Astrocyte (in vitro differentiated cells and primary cell): Measurements from ENCODE around the gene SBF2. TPM values are rescaled to one million over a fixed set of nuclear protein-coding genes. Genes with fewer than 3 reads are reported as not detected.

Experiments used
- DNase-seq: peaks from one replicate; pipeline ENCODE4 v3.0.0-alpha.2; 2010; ENCODE audit warnings: low read depth
- FAIRE-seq: peaks from 2 replicates; lab custom pipeline; 2011; peaks lifted over from hg19 to GRCh38; lab: Jason Lieb, UNC
- H2AFZ ChIP-seq: 2 replicates; pipeline ENCODE4 v1.6.0; 2012; ENCODE audit warnings: low read depth, low read length, inconsistent platforms
- H3K27ac ChIP-seq: 2 replicates; pipeline ENCODE4 v1.5.1; 2011; ENCODE audit warnings: low read depth, low read length, inconsistent platforms
- H3K27me3 ChIP-seq: 2 replicates; pipeline ENCODE4 v1.6.0; 2011; ENCODE audit warnings: low read length, inconsistent platforms; ENCODE audit not compliant: insufficient read depth
- H3K36me3 ChIP-seq: 2 replicates; pipeline ENCODE4 v1.5.1; 2011; ENCODE audit warnings: low read length, inconsistent platforms; ENCODE audit not compliant: insufficient read depth
- H3K4me1 ChIP-seq: 2 replicates; pipeline ENCODE4 v1.5.1; 2011; ENCODE audit warnings: low read length, inconsistent platforms; ENCODE audit not compliant: insufficient read depth
- H3K4me2 ChIP-seq: 2 replicates; pipeline ENCODE4 v1.6.0; 2012; ENCODE audit warnings: low read length, inconsistent platforms
- H3K4me3 ChIP-seq: 2 replicates; pipeline ENCODE4 v1.5.1; 2011; ENCODE audit warnings: low read depth, mild to moderate bottlenecking, low read length, inconsistent platforms; ENCODE audit not compliant: insufficient read depth
- H3K79me2 ChIP-seq: 2 replicates; pipeline ENCODE4 v1.6.0; 2012; ENCODE audit warnings: mild to moderate bottlenecking, low read length, inconsistent platforms; ENCODE audit not compliant: insufficient read depth
- H3K9ac ChIP-seq: 2 replicates; pipeline ENCODE4 v1.6.0; 2012; ENCODE audit warnings: mild to moderate bottlenecking, low read length, inconsistent platforms
- H3K9me3 ChIP-seq: 2 replicates; pipeline ENCODE4 v1.5.1; 2012; ENCODE audit warnings: low read depth, mild to moderate bottlenecking, low read length, inconsistent platforms; ENCODE audit not compliant: insufficient read depth
- H4K20me1 ChIP-seq: 2 replicates; pipeline ENCODE4 v1.6.0; 2012; ENCODE audit warnings: low read length, inconsistent platforms; ENCODE audit not compliant: insufficient read depth
- H3K27ac Mint-ChIP-seq: one replicate; pipeline ENCODE4 v1.8.0; 2021; ENCODE audit warnings: mild to moderate bottlenecking, mixed read lengths; ENCODE audit not compliant: unreplicated experiment
- H3K27me3 Mint-ChIP-seq: one replicate; pipeline ENCODE4 v1.8.0; 2021; ENCODE audit warnings: low read depth, mixed read lengths; ENCODE audit not compliant: unreplicated experiment
- H3K36me3 Mint-ChIP-seq: one replicate; pipeline ENCODE4 v1.8.0; 2021; ENCODE audit warnings: low read depth, mixed read lengths; ENCODE audit not compliant: unreplicated experiment
- H3K4me1 Mint-ChIP-seq: one replicate; pipeline ENCODE4 v1.8.0; 2021; ENCODE audit warnings: low read depth, mixed read lengths; ENCODE audit not compliant: unreplicated experiment
- H3K4me3 Mint-ChIP-seq: one replicate; pipeline ENCODE4 v1.8.0; 2021; ENCODE audit warnings: mild to moderate bottlenecking, moderate library complexity, mixed read lengths; ENCODE audit not compliant: unreplicated experiment
- H3K9me3 Mint-ChIP-seq: one replicate; pipeline ENCODE4 v1.8.0; 2021; ENCODE audit warnings: mild to moderate bottlenecking, mixed read lengths; ENCODE audit not compliant: unreplicated experiment
- CTCF ChIP-seq: IDR thresholded peaks from 2 replicates; pipeline ENCODE4 v1.5.1; 2011; ENCODE audit warnings: low read depth, mild to moderate bottlenecking, inconsistent platforms, low read length, moderate library complexity; ENCODE audit not compliant: insufficient read depth
- EZH2 ChIP-seq: IDR thresholded peaks from 2 replicates; pipeline ENCODE4 v1.6.1; 2012; ENCODE audit warnings: mild to moderate bottlenecking, low read length, inconsistent platforms; ENCODE audit not compliant: insufficient read depth
- total RNA-seq: library from RNA; stranded (reverse); gene quantifications from 2 replicates; pipeline ENCODE4 v1.2.1, GENCODE V29; 2021

The SBF2 gene
- total RNA-seq, 1 donor from 2014 or later, result 50.0 TPM

GRCh38 chr11:10291801-10292638 is 2.0 kb downstream of the SBF2 start:
- Mint-ChIP-seq H3K36me3 (peaks cover 2% of the 10 kb centered on the region), H3K9me3 (no peaks in the 10 kb centered on the region), H3K4me1 (peaks cover 29% of the 10 kb centered on the region), H3K27me3 (no peaks in the 10 kb centered on the region), H3K4me3 (peak overlapping the region; percentile 73), H3K27ac (no peak overlapping the region)
- TF ChIP-seq CTCF (no peak), EZH2 (no peak)
- Histone ChIP-seq H3K27me3 (peaks cover 5% of the 10 kb centered on the region), H3K4me1 (peaks cover 15% of the 10 kb centered on the region), H3K9ac (no peak overlapping the region), H3K36me3 (no peaks in the 10 kb centered on the region), H3K4me3 (no peak overlapping the region), H3K79me2 (peaks cover 56% of the 10 kb centered on the region), H2AFZ (no peak overlapping the region), H3K27ac (no peak overlapping the region), H4K20me1 (peaks cover 29% of the 10 kb centered on the region), H3K9me3 (no peaks in the 10 kb centered on the region), H3K4me2 (no peak overlapping the region)
- DNase-seq, result no peak
- no peak for FAIRE-seq

- H3K4me1 Mint-ChIP-seq, result peaks cover 19% of the 10 kb centered on the region
- Histone ChIP-seq H3K79me2 (peaks cover 76% of the 10 kb centered on the region), H3K27ac (no peak overlapping the region), H3K36me3 (no peaks in the 10 kb centered on the region), H4K20me1 (peaks cover 44% of the 10 kb centered on the region), H3K9ac (no peak overlapping the region), H3K27me3 (no peaks in the 10 kb centered on the region), H3K4me1 (peaks cover 13% of the 10 kb centered on the region), H2AFZ (no peak overlapping the region), H3K4me2 (no peak overlapping the region), H3K4me3 (no peak overlapping the region), H3K9me3 (no peaks in the 10 kb centered on the region)
- H3K36me3 Mint-ChIP-seq, result peaks cover 5% of the 10 kb centered on the region
- no peak for FAIRE-seq
- H3K9me3 Mint-ChIP-seq, result no peaks in the 10 kb centered on the region
- H3K27ac Mint-ChIP-seq, result no peak overlapping the region
- H3K4me3 Mint-ChIP-seq, result no peak overlapping the region
- TF ChIP-seq CTCF, result no peak
- no peak for TF ChIP-seq EZH2
- no peak for DNase-seq
- no peaks in the 10 kb centered on the region for H3K27me3 Mint-ChIP-seq
Measured at GRCh38 chr11:10289765-10290380, 4.1 kb downstream of the SBF2 start.
